MM.1S (cell line): ENCODE data around the gene CCNC.
A peak's percentile ranks its signal among the peaks of the same experiment; 100 is the strongest.

Experiments
- DNase-seq: peaks from one replicate; pipeline ENCODE4 v3.0.0-alpha.2; 2015
- H2AFZ ChIP-seq: fragments of 300-600 bp; sonication (generic); 2 replicates; pipeline ENCODE4 v1.6.0; 2016; ENCODE audit warnings: antibody characterized with exemption, low read length
- H3F3A ChIP-seq: fragments of 300-600 bp; sonication (generic); 2 replicates; pipeline ENCODE4 v1.6.1; 2016; ENCODE audit warnings: mild to moderate bottlenecking, antibody characterized with exemption, low read length, moderate library complexity, mixed read lengths; ENCODE audit not compliant: insufficient read depth
- H3K27ac ChIP-seq: fragments of 300-600 bp; sonication (generic); 2 replicates; pipeline ENCODE4 v1.5.1; 2016; ENCODE audit warnings: mild to moderate bottlenecking, low read length
- H3K27me3 ChIP-seq: fragments of 300-600 bp; sonication (generic); replicated peaks from 2 replicates; pipeline ENCODE4 v1.6.0; 2016; ENCODE audit warnings: low read length; ENCODE audit not compliant: insufficient read depth
- H3K36me3 ChIP-seq: fragments of 300-600 bp; sonication (generic); replicated peaks from 2 replicates; pipeline ENCODE4 v1.6.1; 2016; ENCODE audit warnings: mild to moderate bottlenecking, low read length, mixed read lengths; ENCODE audit not compliant: insufficient read depth
- H3K4me1 ChIP-seq: fragments of 300-600 bp; sonication (generic); 2 replicates; pipeline ENCODE4 v1.6.1; 2016; ENCODE audit warnings: low read length, mixed read lengths
- H3K4me2 ChIP-seq: fragments of 300-600 bp; sonication (generic); 2 replicates; pipeline ENCODE4 v1.6.0; 2016; ENCODE audit warnings: low read depth, low read length
- H3K4me3 ChIP-seq: fragments of 300-600 bp; sonication (generic); 2 replicates; pipeline ENCODE4 v1.5.1; 2016; ENCODE audit warnings: low read length, mixed read lengths
- H3K79me2 ChIP-seq: fragments of 300-600 bp; sonication (generic); 2 replicates; pipeline ENCODE4 v1.6.1; 2016; ENCODE audit warnings: mixed run types, low read length, mixed read lengths
- H3K9ac ChIP-seq: fragments of 300-600 bp; sonication (generic); 2 replicates; pipeline ENCODE4 v1.6.1; 2016; ENCODE audit warnings: low read length, mixed read lengths
- H3K9me2 ChIP-seq: fragments of 300-600 bp; sonication (generic); replicated peaks from 2 replicates; pipeline ENCODE4 v1.6.1; 2016; ENCODE audit warnings: mild to moderate bottlenecking, low read length, mixed read lengths; ENCODE audit not compliant: insufficient read depth
- H3K9me3 ChIP-seq: fragments of 300-600 bp; sonication (generic); replicated peaks from 2 replicates; pipeline ENCODE4 v1.6.1; 2016; ENCODE audit warnings: mild to moderate bottlenecking, low read length, mixed read lengths; ENCODE audit not compliant: insufficient read depth
- H4K20me1 ChIP-seq: fragments of 300-600 bp; sonication (generic); 2 replicates; pipeline ENCODE4 v1.6.1; 2016; ENCODE audit warnings: mild to moderate bottlenecking, low read length, moderate library complexity, mixed read lengths; ENCODE audit not compliant: insufficient read depth
- EZH2 ChIP-seq: fragments of 300-600 bp; sonication (generic); optimal IDR thresholded peaks from 2 replicates; pipeline ENCODE3; 2017; ENCODE audit warnings: low read depth, mild to moderate bottlenecking, antibody characterized with exemption, low read length, mixed read lengths
- EZH2phosphoT487 ChIP-seq: fragments of 300-600 bp; sonication (generic); IDR thresholded peaks from 2 replicates; pipeline ENCODE4 v1.6.1; 2018; ENCODE audit warnings: antibody characterized with exemption, low read length
- TF ChIP-seq, protein P1 (sequence below): fragments of 300-600 bp; sonication (generic); IDR thresholded peaks from 2 replicates; pipeline ENCODE4 v1.5.1; 2016; ENCODE audit warnings: antibody characterized with exemption, low read length, mixed read lengths

The CCNC gene

DNA sequence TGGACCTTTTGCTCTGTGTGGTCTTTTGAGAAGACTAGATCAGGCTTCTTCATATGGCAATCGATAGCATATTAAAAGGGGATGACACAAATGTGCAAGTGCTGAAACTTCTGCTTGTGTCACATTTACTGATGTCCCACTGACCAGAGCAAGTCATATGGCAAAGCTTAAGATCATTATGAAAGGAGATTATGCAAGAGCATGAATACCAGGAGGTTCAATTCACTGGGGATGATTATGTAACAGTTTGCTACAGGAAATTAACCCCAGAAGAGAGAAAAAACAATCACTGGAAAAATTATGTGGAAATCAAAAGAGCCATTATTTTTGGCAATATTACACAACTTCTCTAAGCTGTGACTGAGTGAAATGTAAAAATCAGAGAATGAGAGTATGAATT lies 24.4 kb upstream of the CCNC start:
- H3K4me2 ChIP-seq = no peak overlapping the region
- no peak overlapping the region for H2AFZ ChIP-seq
- no peak overlapping the region for H3K9ac ChIP-seq
- H3K4me1 ChIP-seq = 0 out of 2 replicates have a peak, but pooled peaks cover 4% of the 10 kb centered on the region
- H3F3A ChIP-seq = 0 out of 2 replicates have a peak, but pooled peaks cover 2% of the 10 kb centered on the region
- no peaks in the 10 kb centered on the region for H3K79me2 ChIP-seq
- H3K36me3 ChIP-seq = no peaks in the 10 kb centered on the region
- no peak for TF ChIP-seq EZH2
- no peak for DNase-seq
- no peaks in the 10 kb centered on the region for H3K9me2 ChIP-seq
- H3K27me3 ChIP-seq = peaks cover 21% of the 10 kb centered on the region; the same call in 1 of the 2 replicates
- no peaks in the 10 kb centered on the region for H3K9me3 ChIP-seq
- no peaks in the 10 kb centered on the region for H4K20me1 ChIP-seq
- no peak overlapping the region for H3K4me3 ChIP-seq
- H3K27ac ChIP-seq = no peak overlapping the region

DNA sequence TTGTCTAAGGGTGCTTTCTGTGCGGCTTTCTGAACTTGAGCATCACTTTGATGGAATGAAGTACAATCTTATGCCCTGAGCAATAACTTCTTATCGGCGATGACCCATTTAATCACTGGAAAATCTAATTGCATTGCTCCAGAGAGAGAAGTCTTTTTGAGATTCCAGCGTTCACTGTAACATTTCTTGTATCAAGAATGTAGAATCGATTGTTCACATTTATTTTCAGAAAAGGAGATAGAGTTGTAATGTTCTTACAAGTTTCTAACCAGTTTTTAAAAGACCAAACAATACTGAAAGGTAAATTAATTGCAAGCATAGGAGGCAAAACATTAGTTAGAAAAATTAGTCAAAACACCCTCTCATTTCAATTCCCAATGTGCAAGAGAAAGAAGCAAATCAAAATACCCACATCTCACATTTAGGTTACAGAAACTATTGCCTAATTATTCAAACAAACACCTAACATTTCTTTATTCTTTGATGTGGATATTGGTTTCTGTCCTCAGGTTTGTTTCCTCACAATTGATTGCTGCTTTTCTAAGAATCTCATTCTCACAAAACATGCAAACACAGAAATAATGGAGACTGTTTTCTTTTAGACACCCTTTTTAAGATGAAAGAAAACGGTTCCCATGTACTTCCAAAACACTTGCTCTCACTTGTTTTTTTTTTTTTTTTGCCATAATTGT lies 23.4 kb upstream of the CCNC start:
- H3K4me1 ChIP-seq = 0 out of 2 replicates have a peak, but pooled peaks cover 4% of the 10 kb centered on the region
- TF ChIP-seq EZH2phosphoT487 = no peak
- no peak overlapping the region for H3K9ac ChIP-seq
- no peak overlapping the region for H3K27ac ChIP-seq
- H3K36me3 ChIP-seq = no peaks in the 10 kb centered on the region
- no peak overlapping the region for H2AFZ ChIP-seq
- H3K27me3 ChIP-seq = peaks cover 21% of the 10 kb centered on the region; the same call in 1 of the 2 replicates
- H4K20me1 ChIP-seq = no peaks in the 10 kb centered on the region
- H3K9me2 ChIP-seq = no peaks in the 10 kb centered on the region
- H3K9me3 ChIP-seq = no peaks in the 10 kb centered on the region
- H3F3A ChIP-seq = 0 out of 2 replicates have a peak, but pooled peaks cover 2% of the 10 kb centered on the region
- DNase-seq = no peak
- H3K79me2 ChIP-seq = no peaks in the 10 kb centered on the region
- no peak overlapping the region for H3K4me2 ChIP-seq
- H3K4me3 ChIP-seq = no peak overlapping the region

DNA sequence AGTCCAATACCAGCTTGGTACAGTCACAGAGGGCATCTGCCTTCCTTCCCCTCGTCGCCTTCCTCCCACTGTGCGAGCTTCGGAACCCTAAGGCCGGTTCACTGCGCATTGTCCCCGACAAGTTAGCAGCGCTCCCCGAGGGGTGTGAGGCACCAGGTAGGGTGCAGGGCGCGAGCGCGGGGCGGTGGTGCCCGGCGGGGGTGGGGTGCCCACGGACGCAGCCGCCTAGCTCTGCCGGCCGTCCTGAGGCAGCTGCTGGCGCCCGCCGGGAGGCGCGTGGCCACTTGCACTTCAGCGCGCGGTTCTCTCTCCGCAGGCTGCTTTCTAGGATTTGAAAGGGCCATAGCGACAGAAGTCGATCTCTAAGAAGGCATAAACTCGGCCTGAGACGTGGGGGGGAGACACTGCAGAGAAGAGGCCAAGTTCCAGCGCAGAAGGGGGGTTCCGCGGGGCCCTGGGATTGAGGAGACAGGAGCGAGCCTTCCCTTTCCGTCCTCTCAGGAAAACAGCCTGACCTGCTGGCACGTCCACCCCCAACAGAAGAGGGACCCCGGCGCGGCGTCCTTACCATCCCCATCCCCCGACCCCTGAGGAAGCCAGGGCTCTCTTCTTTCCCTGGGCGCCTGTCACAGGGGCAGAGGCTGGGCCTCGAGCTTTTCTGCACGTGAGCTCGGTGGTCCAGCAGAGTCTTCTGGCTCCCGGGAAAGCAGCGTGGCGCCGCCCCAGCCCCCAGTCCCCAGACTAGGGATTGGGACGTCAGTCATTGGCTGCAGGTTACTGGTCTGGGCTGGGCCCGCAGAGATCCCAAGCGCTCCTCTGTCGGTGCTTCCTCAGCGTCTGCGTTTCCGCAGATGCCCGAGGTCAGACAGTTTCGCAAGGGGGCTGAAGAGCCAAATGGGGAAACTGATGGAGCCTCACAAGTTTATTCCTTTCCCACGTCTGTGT lies 22.5 kb upstream of the CCNC start:
- no peak for DNase-seq
- Histone ChIP-seq H3K9ac (no peak overlapping the region), H4K20me1 (no peaks in the 10 kb centered on the region), H3K4me2 (peak overlapping the region; percentile 31), H3K36me3 (no peaks in the 10 kb centered on the region), H3K4me1 (0 out of 2 replicates have a peak, but pooled peaks cover 4% of the 10 kb centered on the region), H3K9me2 (no peaks in the 10 kb centered on the region), H3K27me3 (peaks cover 21% of the 10 kb centered on the region; the same call in 1 of the 2 replicates), H3K79me2 (no peaks in the 10 kb centered on the region), H3K27ac (no peak overlapping the region), H3F3A (0 out of 2 replicates have a peak, but pooled peaks cover 2% of the 10 kb centered on the region), H2AFZ (no peak overlapping the region), H3K4me3 (no peak overlapping the region; the same call in 1 of the 2 replicates), H3K9me3 (no peaks in the 10 kb centered on the region)
- TF ChIP-seq, protein P1, sequence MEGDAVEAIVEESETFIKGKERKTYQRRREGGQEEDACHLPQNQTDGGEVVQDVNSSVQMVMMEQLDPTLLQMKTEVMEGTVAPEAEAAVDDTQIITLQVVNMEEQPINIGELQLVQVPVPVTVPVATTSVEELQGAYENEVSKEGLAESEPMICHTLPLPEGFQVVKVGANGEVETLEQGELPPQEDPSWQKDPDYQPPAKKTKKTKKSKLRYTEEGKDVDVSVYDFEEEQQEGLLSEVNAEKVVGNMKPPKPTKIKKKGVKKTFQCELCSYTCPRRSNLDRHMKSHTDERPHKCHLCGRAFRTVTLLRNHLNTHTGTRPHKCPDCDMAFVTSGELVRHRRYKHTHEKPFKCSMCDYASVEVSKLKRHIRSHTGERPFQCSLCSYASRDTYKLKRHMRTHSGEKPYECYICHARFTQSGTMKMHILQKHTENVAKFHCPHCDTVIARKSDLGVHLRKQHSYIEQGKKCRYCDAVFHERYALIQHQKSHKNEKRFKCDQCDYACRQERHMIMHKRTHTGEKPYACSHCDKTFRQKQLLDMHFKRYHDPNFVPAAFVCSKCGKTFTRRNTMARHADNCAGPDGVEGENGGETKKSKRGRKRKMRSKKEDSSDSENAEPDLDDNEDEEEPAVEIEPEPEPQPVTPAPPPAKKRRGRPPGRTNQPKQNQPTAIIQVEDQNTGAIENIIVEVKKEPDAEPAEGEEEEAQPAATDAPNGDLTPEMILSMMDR = no peak
- TF ChIP-seq EZH2phosphoT487 = no peak
- TF ChIP-seq EZH2 = no peak

DNA sequence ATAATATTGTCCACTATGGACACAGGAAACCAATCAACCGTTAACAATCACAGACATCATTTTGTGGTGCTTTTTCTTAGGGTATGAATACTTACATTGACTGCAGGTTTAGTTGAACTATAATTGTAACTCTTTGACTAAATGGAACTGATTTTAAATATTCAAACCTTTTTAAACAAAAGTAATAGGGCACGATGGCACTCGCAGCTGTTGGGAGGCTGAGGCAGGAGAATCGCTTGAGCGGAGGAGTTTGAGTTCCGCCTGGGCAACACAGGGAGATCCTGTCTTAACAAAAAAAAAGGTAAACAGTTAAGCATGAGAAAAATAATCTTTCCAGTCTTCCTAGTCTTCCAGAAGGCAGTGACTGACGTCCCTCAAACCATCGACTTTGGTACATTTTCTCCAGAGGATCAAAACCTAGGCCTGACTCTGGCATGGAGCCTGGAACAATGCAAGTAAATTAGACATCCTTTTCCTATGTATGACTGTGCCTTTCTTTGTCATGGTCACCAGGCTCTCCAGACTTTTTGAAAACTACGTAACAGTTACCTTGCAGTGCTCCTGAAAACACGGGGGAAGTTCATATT lies 21.5 kb upstream of the CCNC start:
- Histone ChIP-seq H3K9me3 (no peaks in the 10 kb centered on the region), H3K27me3 (peaks cover 21% of the 10 kb centered on the region; the same call in 1 of the 2 replicates), H3K4me3 (no peak overlapping the region), H3K9ac (no peak overlapping the region), H3K4me1 (0 out of 2 replicates have a peak, but pooled peaks cover 4% of the 10 kb centered on the region), H3K36me3 (no peaks in the 10 kb centered on the region), H3K27ac (no peak overlapping the region), H3K4me2 (peak overlapping the region; percentile 93), H2AFZ (no peak overlapping the region), H4K20me1 (no peaks in the 10 kb centered on the region), H3F3A (0 out of 2 replicates have a peak, but pooled peaks cover 2% of the 10 kb centered on the region), H3K79me2 (no peaks in the 10 kb centered on the region), H3K9me2 (no peaks in the 10 kb centered on the region)
- no peak for DNase-seq
- TF ChIP-seq, protein P1 = no peak
- TF ChIP-seq EZH2phosphoT487 = no peak
- no peak for TF ChIP-seq EZH2
